ENCODE measurements around the gene NHLRC2.

DNA sequence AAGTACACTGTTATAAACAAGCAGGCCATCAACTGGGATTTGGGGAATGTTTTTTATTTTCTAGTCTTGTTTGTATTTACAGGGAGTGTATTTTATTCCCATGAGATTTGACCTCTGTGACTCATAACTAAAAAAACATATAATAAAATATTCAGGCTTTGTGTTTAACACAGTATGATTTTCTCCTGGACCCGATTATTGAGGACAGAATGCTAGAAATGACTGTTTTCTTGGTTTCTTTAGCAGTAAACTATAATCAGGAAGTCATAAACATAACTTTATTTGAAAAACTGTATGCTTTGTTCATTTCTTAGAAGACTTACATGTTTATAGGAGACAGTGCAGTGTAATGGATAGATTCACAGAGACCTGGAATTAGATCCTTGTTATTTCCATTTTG, 2.1 kb downstream of the NHLRC2 start:
- TF ChIP-seq CTCF (IDR thresholded peaks at IDR 0.05) (no peak), POLR2A (IDR thresholded peaks at IDR 0.05) (no peak)

Measured in thyroid gland (tissue), 4 donors.